Measurements from ENCODE around the gene RANBP17. TPM values are rescaled to one million over a fixed set of nuclear protein-coding genes. Genes with fewer than 3 reads are reported as not detected.
"Not testable (repeated sequence)": the region's sequence is repeated elsewhere in the genome, so short reads cannot be mapped to it uniquely, and the experiment has no call there.

The RANBP17 gene
- total RNA-seq, 1 donor from 2014 or later: 49.7 TPM

DNA sequence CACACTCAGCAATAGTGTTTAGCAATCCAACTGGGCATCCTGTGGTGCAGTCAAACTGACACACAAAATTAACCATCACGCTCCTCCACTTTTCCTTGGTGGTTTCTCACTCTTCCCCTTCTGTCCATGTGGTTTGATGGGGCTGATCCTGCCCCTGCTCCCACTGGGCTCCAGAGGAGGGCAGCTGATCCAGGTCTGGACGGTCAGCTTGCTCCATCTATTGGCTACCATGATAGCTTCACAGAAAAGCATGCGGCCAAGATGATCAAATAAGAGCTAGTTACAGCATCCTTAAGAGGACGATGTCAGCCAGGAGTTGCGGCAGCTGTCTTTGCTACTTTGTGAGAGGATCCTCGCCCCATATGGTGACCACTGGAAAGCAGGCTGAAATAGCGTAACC is 29.6 kb upstream of the RANBP17 start:
- H3K79me2 ChIP-seq (ENCODE audit: low read depth): no peaks in the 10 kb centered on the region
- no peaks in the 10 kb centered on the region for H3K4me1 ChIP-seq
- Mint-ChIP-seq H3K36me3 (no peaks in the 10 kb centered on the region), H3K27ac (no peak overlapping the region), H3K9me3 (peaks cover 4% of the 10 kb centered on the region), H3K4me3 (no peak overlapping the region), H3K27me3 (ENCODE audit: insufficient read depth, low read depth) (peaks cover 7% of the 10 kb centered on the region), H3K4me1 (no peaks in the 10 kb centered on the region)
- no peak overlapping the region for H3K4me3 ChIP-seq
- TF ChIP-seq CTCF (IDR thresholded peaks at IDR 0.05) (no peak), EZH2phosphoT487 (IDR thresholded peaks at IDR 0.05) (no peak), EZH2 (IDR thresholded peaks at IDR 0.05) (no peak)
- peak; percentile 24 for DNase-seq (ENCODE audit: low spot score)
- H3K9ac ChIP-seq: no peak overlapping the region
- H3K36me3 ChIP-seq: no peaks in the 10 kb centered on the region
- H3K27ac ChIP-seq: no peak overlapping the region
- no peaks in the 10 kb centered on the region for H3K27me3 ChIP-seq
- no peaks in the 10 kb centered on the region for H3F3A ChIP-seq (ENCODE audit: low read depth)
- peak overlapping the region; percentile 76 for H2AFZ ChIP-seq (replicated peaks)
- no peak overlapping the region for H3K4me2 ChIP-seq
- H4K20me1 ChIP-seq (ENCODE audit: low read depth): no peaks in the 10 kb centered on the region
- no peaks in the 10 kb centered on the region for H3K9me3 ChIP-seq (ENCODE audit: low read depth)

DNA sequence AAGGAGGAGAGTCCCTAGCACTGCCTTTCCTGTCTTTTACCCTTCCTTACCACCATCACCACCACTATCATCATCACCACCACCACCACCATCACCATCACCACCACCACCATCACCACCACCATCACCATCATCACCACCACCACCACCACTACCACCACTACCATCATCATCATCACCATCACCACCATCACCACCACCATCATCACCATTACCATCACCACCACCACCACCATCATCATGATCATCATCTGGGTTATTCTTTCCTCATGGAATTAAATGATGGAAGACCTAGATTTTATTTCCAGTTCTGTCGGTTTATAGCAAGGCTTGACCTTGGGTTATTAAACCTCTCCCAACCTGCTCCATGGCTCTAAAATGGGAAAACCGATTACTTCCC is 27.8 kb upstream of the RANBP17 start:
- not testable (repeated sequence) for H3K36me3 Mint-ChIP-seq; H3F3A ChIP-seq (ENCODE audit: low read depth); H3K9me3 Mint-ChIP-seq; H3K4me1 ChIP-seq; H3K79me2 ChIP-seq (ENCODE audit: low read depth); H3K4me3 ChIP-seq; H4K20me1 ChIP-seq (ENCODE audit: low read depth); H3K4me3 Mint-ChIP-seq; H3K36me3 ChIP-seq; H2AFZ ChIP-seq (replicated peaks); H3K27ac ChIP-seq; H3K27ac Mint-ChIP-seq; H3K9me3 ChIP-seq (ENCODE audit: low read depth); H3K27me3 ChIP-seq; DNase-seq (ENCODE audit: low spot score); H3K27me3 Mint-ChIP-seq (ENCODE audit: insufficient read depth, low read depth); H3K9ac ChIP-seq; H3K4me2 ChIP-seq; H3K4me1 Mint-ChIP-seq

DNA sequence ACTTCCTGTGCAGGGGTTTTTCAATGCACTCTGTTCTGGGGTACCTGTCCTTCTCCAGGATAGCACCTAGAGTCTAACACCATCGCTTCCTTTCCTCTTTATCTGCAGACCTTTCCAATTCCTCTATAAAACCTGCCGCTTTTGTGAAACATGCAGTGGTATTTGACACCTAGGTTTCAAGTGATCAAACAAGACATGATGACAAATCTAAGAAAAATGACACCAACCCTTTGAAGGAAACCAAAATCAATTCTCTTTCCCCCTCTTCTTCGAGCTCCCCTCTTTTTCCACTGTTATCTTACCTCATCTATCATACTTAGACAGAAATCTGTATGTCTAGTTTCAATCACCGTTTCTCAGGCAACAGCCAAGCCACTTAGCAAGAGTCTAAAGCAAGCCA is 25.6 kb upstream of the RANBP17 start:
- no peaks in the 10 kb centered on the region for H3K36me3 Mint-ChIP-seq
- Histone ChIP-seq H4K20me1 (ENCODE audit: low read depth) (no peaks in the 10 kb centered on the region), H2AFZ (replicated peaks) (no peak overlapping the region), H3K36me3 (no peaks in the 10 kb centered on the region), H3K27me3 (no peaks in the 10 kb centered on the region), H3K4me2 (no peak overlapping the region), H3K9ac (no peak overlapping the region), H3K4me1 (no peaks in the 10 kb centered on the region), H3F3A (ENCODE audit: low read depth) (no peaks in the 10 kb centered on the region), H3K27ac (no peak overlapping the region), H3K79me2 (ENCODE audit: low read depth) (no peaks in the 10 kb centered on the region), H3K4me3 (no peak overlapping the region), H3K9me3 (ENCODE audit: low read depth) (no peaks in the 10 kb centered on the region)
- no peaks in the 10 kb centered on the region for H3K4me1 Mint-ChIP-seq
- H3K9me3 Mint-ChIP-seq: peaks cover 2% of the 10 kb centered on the region
- H3K4me3 Mint-ChIP-seq: no peak overlapping the region
- H3K27me3 Mint-ChIP-seq (ENCODE audit: insufficient read depth, low read depth): peaks cover 7% of the 10 kb centered on the region
- DNase-seq (ENCODE audit: low spot score): no peak
- H3K27ac Mint-ChIP-seq: no peak overlapping the region
- TF ChIP-seq EZH2 (IDR thresholded peaks at IDR 0.05) (no peak), EZH2phosphoT487 (IDR thresholded peaks at IDR 0.05) (no peak), CTCF (IDR thresholded peaks at IDR 0.05) (no peak)

DNA sequence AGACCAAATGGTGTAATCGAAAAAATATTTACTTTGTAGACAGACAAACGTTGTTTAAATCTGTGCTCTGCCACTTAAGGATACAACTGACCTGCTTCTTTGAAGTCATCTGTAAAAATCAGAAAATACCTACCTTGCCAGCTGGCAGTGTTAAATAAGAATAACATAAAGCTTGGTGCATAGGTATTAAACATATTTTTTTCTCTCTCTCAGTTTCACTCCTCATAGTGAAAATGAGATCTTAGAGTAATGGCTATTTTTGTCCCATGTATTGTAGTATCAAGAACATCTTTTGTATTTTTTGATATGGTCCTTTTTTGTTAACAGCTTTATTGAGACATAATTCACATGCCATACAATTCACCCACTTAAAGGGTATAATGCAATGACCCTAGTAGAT is 17.9 kb upstream of the RANBP17 start:
- Mint-ChIP-seq H3K27ac (no peak overlapping the region), H3K4me1 (no peaks in the 10 kb centered on the region), H3K4me3 (no peak overlapping the region), H3K27me3 (ENCODE audit: insufficient read depth, low read depth) (peaks cover 2% of the 10 kb centered on the region), H3K36me3 (no peaks in the 10 kb centered on the region), H3K9me3 (no peaks in the 10 kb centered on the region)
- Histone ChIP-seq H3F3A (ENCODE audit: low read depth) (no peaks in the 10 kb centered on the region), H3K4me2 (no peak overlapping the region), H3K9me3 (ENCODE audit: low read depth) (no peaks in the 10 kb centered on the region), H3K27ac (no peak overlapping the region), H2AFZ (replicated peaks) (no peak overlapping the region), H4K20me1 (ENCODE audit: low read depth) (no peaks in the 10 kb centered on the region), H3K4me1 (no peaks in the 10 kb centered on the region), H3K4me3 (no peak overlapping the region), H3K9ac (no peak overlapping the region), H3K27me3 (no peaks in the 10 kb centered on the region), H3K79me2 (ENCODE audit: low read depth) (no peaks in the 10 kb centered on the region), H3K36me3 (no peaks in the 10 kb centered on the region)
- no peak for TF ChIP-seq EZH2 (IDR thresholded peaks at IDR 0.05)
- TF ChIP-seq CTCF (IDR thresholded peaks at IDR 0.05): no peak
- no peak for TF ChIP-seq EZH2phosphoT487 (IDR thresholded peaks at IDR 0.05)
- no peak for DNase-seq (ENCODE audit: low spot score)
